KOPT-K1 (cell line): ENCODE results near the gene NOC2L.
A peak's percentile ranks its signal among the peaks of the same experiment; 100 is the strongest.

Source experiments
- H3K27ac ChIP-seq: fragments of 200-600 bp; sonication (generic); 2 replicates; pipeline ENCODE4 v1.5.1; 2016; ENCODE audit warnings: antibody characterized with exemption, mild to moderate bottlenecking, low read depth, low read length; ENCODE audit not compliant: poor library complexity, severe bottlenecking
- H3K36me3 ChIP-seq: fragments of 200-600 bp; sonication (generic); 2 replicates; pipeline ENCODE4 v1.5.1; 2017; ENCODE audit warnings: antibody characterized with exemption, mild to moderate bottlenecking, low read length, moderate library complexity; ENCODE audit not compliant: insufficient read depth
- H3K9me3 ChIP-seq: fragments of 200-600 bp; sonication (generic); 2 replicates; pipeline ENCODE4 v1.5.1; 2017; ENCODE audit warnings: antibody characterized with exemption, low read length, mild to moderate bottlenecking; ENCODE audit not compliant: insufficient read depth, poor library complexity, severe bottlenecking

Gene NOC2L

GRCh38 chr1:962381-963300 lies 3.6 kb upstream of the NOC2L start:
- Histone ChIP-seq H3K27ac (no peak overlapping the region), H3K9me3 (no peaks in the 10 kb centered on the region), H3K36me3 (no peaks in the 10 kb centered on the region)

DNA sequence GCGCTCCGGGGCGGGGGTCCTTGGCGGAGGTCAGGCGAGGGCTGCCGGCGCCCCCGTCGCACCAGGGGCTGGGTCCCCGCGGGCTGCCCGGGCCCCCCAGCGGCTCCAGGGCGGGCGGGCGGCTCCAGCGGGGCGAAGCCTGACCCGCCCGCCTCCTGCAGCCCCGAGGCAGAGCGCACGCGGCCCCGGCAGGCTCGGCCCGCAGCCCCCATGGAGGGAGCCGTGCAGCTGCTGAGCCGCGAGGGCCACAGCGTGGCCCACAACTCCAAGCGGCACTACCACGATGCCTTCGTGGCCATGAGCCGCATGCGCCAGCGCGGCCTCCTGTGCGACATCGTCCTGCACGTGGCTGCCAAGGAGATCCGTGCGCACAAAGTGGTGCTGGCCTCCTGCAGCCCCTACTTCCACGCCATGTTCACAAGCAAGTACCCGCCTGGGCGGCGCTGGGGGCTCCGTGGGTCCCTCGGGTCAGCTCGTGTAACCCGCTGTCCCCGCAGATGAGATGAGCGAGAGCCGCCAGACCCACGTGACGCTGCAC lies 2.1 kb upstream of the NOC2L start:
- Histone ChIP-seq H3K9me3 (no peaks in the 10 kb centered on the region), H3K36me3 (peaks cover 9% of the 10 kb centered on the region), H3K27ac (no peak overlapping the region)

DNA sequence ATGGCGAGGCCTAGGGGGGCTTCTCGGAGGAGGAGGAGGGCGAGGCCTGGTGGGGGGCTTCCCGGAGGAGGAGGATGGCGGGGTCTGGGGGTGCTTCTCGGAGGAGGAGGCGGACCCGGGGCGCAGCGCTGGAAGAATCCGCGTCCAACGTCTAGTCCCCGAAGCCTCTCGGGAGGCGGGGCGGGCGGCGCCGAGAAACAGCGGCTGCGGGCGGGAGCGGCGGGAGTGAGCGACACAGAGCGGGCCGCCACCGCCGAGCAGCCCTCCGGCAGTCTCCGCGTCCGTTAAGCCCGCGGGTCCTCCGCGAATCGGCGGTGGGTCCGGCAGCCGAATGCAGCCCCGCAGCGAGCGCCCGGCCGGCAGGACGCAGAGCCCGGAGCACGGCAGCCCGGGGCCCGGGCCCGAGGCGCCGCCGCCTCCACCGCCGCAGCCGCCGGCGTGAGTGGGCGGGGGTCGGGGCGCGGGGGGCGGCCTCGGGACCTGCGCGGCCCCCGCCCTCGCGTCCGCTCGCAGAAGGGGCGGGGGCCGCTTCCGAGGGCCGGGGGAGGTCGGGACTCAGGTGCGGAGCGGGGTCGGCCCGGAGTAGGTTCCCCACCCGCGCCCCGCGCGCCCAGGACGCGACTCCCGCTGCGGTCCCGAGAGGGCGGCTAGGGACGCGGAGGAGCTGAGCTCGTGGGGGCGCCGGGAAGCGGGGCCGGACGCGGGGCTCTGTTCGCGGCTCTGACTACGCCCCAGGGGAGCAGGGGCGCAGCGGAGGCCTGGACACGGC lies 1.5 kb upstream of the NOC2L start, which contains the start of gene KLHL17:
TSS of gene KLHL17 (plus strand) at position 222 of the 769 bp plus-strand sequence. CDS start at position 332, 110 bp downstream.
- H3K27ac ChIP-seq, result peak within 1 kb of the TSS; percentile 34
- no peaks in the 10 kb centered on the region for H3K9me3 ChIP-seq
- H3K36me3 ChIP-seq, result peaks cover 16% of the 10 kb centered on the region

- Histone ChIP-seq H3K9me3 (no peaks in the 10 kb centered on the region), H3K27ac (peak overlapping the region; percentile 34), H3K36me3 (peaks cover 23% of the 10 kb centered on the region)
Measured at GRCh38 chr1:959731-960362, 791 bp upstream of the NOC2L start.

- Histone ChIP-seq H3K36me3 (peaks cover 55% of the 10 kb centered on the region), H3K27ac (no peak overlapping the region), H3K9me3 (no peaks in the 10 kb centered on the region)
Measured at GRCh38 chr1:956636-957035, 2.4 kb downstream of the NOC2L start.

DNA sequence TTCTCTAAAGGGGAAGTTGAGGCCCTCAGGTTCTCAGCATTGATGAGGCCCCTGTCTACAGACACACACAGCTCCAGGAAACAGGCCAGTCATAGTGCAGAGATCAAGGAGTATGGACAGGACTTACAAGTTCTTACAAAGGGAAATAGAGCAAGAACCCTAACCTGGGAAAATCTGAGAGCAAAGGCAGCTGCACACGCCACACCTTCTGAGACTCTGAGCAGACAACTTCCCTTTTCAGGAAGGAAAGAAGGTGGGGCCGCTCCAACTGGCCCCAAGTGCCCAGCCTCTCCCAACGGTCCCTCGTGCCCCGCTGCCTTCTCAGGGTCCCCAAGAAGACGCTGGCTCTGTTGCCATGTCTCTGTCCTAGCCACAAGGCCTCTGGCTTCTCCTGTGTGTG lies 3.6 kb downstream of the NOC2L start:
- Histone ChIP-seq H3K9me3 (no peaks in the 10 kb centered on the region), H3K27ac (no peak overlapping the region), H3K36me3 (peaks cover 67% of the 10 kb centered on the region)

DNA sequence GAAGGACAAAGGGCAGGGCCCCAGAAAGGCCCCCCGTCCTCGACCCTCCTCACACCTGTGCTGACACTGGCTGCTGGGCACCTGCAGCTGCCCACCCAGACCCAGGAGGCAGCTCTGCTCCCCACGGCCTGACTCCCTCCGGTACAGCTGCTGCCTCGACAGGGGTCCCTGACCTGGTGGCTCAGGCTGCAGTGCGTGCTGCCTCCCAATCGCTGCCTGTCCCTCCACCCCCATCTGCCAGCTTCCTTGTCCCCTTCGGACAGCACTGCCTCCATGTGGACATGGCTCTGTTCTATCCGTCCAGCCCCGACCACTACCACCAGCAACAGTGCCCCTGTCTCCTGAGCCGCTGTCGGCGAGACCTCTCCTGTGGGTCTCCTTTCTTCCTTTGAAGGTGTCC lies 4.1 kb downstream of the NOC2L start:
- Histone ChIP-seq H3K27ac (no peak overlapping the region), H3K9me3 (no peaks in the 10 kb centered on the region), H3K36me3 (peaks cover 72% of the 10 kb centered on the region)

GRCh38 chr1:953524-954320 lies 5.3 kb downstream of the NOC2L start:
- Histone ChIP-seq H3K36me3 (peaks cover 84% of the 10 kb centered on the region), H3K9me3 (no peaks in the 10 kb centered on the region), H3K27ac (no peak overlapping the region)

DNA sequence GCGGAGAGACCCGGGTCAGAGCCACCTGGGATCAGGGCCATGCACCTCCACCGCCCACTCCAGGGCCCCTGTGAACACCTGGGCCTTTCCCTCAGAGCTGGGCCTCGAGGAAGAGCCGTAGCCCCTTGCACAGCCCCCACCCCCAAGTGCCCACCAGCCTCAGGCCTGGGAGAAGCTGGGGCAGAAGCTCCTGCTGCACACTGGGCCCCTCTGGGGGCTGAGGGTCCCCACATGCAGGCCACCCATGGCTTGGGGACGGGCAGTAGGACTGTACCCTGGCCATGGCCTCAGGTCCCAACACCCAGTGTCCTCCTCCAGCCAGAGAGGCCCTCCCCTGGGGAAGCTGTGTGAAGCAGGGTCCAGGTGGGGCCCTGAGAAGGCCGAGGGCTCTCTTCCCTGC lies 6.5 kb downstream of the NOC2L start:
- H3K36me3 ChIP-seq, result peaks cover 93% of the 10 kb centered on the region
- no peaks in the 10 kb centered on the region for H3K9me3 ChIP-seq
- no peak overlapping the region for H3K27ac ChIP-seq

DNA sequence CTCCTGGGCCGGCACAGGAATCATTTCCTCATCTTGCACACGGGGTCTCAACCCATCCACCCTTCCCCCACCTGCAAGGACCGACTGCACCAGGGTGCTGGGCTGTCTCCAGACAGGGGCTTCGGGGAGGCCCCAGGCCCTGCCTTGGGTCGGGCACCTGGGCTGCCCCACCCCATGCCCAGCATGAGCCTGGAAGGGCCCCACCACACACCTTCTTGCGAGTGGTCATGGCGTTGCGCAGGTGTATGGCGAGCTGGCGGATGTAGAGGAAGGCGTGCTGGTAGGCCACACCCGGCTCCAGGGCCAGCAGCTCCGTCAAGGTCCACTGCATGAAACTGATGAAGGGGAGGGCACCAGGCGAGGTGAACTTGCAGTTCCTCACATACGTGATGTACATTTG lies 6.9 kb downstream of the NOC2L start:
- Histone ChIP-seq H3K27ac (no peak overlapping the region), H3K36me3 (peaks cover 97% of the 10 kb centered on the region), H3K9me3 (no peaks in the 10 kb centered on the region)

DNA sequence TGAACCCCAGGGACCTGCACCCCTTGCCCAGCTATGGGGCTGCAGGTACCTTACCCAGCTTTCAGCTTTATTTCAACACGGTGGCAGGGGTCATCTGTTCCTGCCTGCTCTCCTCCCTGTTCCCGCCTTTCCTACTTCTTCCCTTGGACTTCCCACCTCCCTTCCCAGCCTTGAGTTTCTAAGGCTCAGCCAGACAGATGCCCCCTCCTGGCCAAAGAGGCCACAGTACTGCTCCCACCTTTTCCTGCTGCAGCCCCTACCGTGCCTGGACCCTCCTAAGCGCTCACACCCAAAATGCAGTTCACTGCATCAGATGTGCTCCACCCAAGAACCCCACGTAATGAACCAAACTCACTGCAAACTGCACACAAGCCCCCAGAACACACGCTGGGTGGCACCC lies 7.7 kb downstream of the NOC2L start:
- no peaks in the 10 kb centered on the region for H3K9me3 ChIP-seq
- H3K36me3 ChIP-seq, result peaks cover 97% of the 10 kb centered on the region
- H3K27ac ChIP-seq, result no peak overlapping the region

- Histone ChIP-seq H3K36me3 (peaks cover 97% of the 10 kb centered on the region), H3K27ac (no peak overlapping the region), H3K9me3 (no peaks in the 10 kb centered on the region)
Measured at GRCh38 chr1:950881-951280, 8.2 kb downstream of the NOC2L start.

DNA sequence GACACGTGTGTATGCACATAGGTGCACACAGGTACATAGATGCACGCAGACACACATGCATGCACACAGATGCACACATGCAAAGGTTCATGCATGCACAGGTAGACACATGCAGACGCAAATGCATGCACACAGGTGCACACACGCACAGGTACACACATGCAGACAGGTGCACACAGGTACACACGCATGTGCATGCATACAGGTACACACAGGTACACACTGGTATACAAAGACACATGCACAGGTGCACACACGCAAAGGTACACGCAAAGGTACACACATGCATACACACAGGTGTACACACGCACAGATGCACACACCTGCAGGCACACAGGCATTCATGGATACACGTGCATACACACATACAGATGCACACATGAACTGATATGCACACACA lies 8.8 kb downstream of the NOC2L start:
- Histone ChIP-seq H3K27ac (no peak overlapping the region), H3K36me3 (peaks cover 97% of the 10 kb centered on the region), H3K9me3 (no peaks in the 10 kb centered on the region)

DNA sequence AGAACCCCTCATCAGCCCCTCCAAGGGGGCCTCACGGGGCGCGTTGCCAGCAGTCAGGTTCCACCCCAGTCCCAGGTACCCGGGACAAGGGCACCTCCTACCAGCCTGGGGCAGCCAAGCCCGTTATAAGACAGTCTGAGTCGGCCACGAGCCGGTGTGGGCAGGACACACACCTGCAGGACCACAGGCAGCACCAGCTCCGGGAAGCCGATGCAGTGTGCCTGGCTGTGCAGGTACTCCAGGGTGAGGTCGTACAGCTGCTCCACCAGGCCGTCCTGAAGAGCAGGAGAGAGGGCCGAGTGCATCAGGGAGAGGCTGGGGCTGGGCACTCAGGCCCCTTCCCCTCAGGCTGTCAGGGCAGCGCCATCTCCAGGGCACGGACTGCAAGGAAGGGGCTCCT lies 11.1 kb downstream of the NOC2L start:
- Histone ChIP-seq H3K36me3 (peaks cover 92% of the 10 kb centered on the region), H3K9me3 (no peaks in the 10 kb centered on the region), H3K27ac (no peak overlapping the region)
